Trophoblast cell (in vitro differentiated cells and primary cell): Measurements from ENCODE around the gene GLRX3.
"Not testable (repeated sequence)": the region's sequence is repeated elsewhere in the genome, so short reads cannot be mapped to it uniquely, and the experiment has no call there.

Source experiments
- DNase-seq, 2 donors: peaks; one replicate each; pipeline ENCODE4 v3.0.0-alpha.2; 2016
- H2AFZ ChIP-seq: 2 replicates; pipeline ENCODE4 v1.6.1; 2013; ENCODE audit warnings: low read length, moderate library complexity, mild to moderate bottlenecking; ENCODE audit not compliant: insufficient read depth, poor library complexity
- H2AK5ac ChIP-seq: 2 replicates; pipeline ENCODE4 v1.6.1; 2013; ENCODE audit warnings: mild to moderate bottlenecking, low read length
- H2BK120ac ChIP-seq: 2 replicates; pipeline ENCODE4 v1.6.1; 2013; ENCODE audit warnings: low read length, mild to moderate bottlenecking, moderate library complexity; ENCODE audit not compliant: insufficient read depth, poor library complexity
- H2BK12ac ChIP-seq: 2 replicates; pipeline ENCODE4 v1.6.1; 2013; ENCODE audit warnings: mild to moderate bottlenecking, low read length, moderate library complexity
- H2BK5ac ChIP-seq: 2 replicates; pipeline ENCODE4 v1.6.1; 2013; ENCODE audit warnings: low read length, low read depth, moderate library complexity, mild to moderate bottlenecking; ENCODE audit not compliant: poor library complexity
- H3K14ac ChIP-seq: 2 replicates; pipeline ENCODE4 v1.6.1; 2013; ENCODE audit warnings: mild to moderate bottlenecking, low read length
- H3K18ac ChIP-seq: 2 replicates; pipeline ENCODE4 v1.6.1; 2013; ENCODE audit warnings: mild to moderate bottlenecking, low read length
- H3K23ac ChIP-seq: 2 replicates; pipeline ENCODE4 v1.6.1; 2013; ENCODE audit warnings: low read length
- H3K27ac ChIP-seq: 2 replicates; pipeline ENCODE4 v1.5.1; 2013; ENCODE audit warnings: low read depth, mild to moderate bottlenecking, inconsistent platforms, low read length, moderate library complexity
- H3K27me3 ChIP-seq: 2 replicates; pipeline ENCODE4 v1.6.1; 2013; ENCODE audit warnings: inconsistent platforms, mild to moderate bottlenecking, low read length, moderate library complexity; ENCODE audit not compliant: insufficient read depth
- H3K36me3 ChIP-seq, 2 experiments: 1 replicate in 1 of 2; 2 replicates in 1 of 2; pipeline ENCODE4 v1.6.1; 2013; ENCODE audit warnings: low read length in 2 of 2, mild to moderate bottlenecking in 2 of 2, moderate library complexity in 1 of 2; ENCODE audit not compliant: insufficient read depth in 2 of 2, control insufficient read depth in 1 of 2
- H3K4ac ChIP-seq: 2 replicates; pipeline ENCODE4 v1.6.1; 2013; ENCODE audit warnings: low read depth, mild to moderate bottlenecking, low read length, moderate library complexity
- H3K4me1 ChIP-seq, 2 experiments: 1 replicate in 1 of 2; 2 replicates in 1 of 2; pipeline ENCODE4 v1.6.1; 2013; ENCODE audit warnings: low read length in 2 of 2, mild to moderate bottlenecking in 2 of 2, moderate library complexity in 1 of 2; ENCODE audit not compliant: insufficient read depth in 2 of 2, control insufficient read depth in 1 of 2
- H3K4me2 ChIP-seq: 2 replicates; pipeline ENCODE4 v1.6.1; 2013; ENCODE audit warnings: inconsistent platforms, mild to moderate bottlenecking, low read length, moderate library complexity
- H3K4me3 ChIP-seq: 2 replicates; pipeline ENCODE4 v1.5.1; 2013; ENCODE audit warnings: mild to moderate bottlenecking, low read depth, low read length, inconsistent platforms
- H3K79me1 ChIP-seq: one replicate; pipeline ENCODE4 v1.6.1; 2013; ENCODE audit warnings: low read length
- H3K79me2 ChIP-seq: 2 replicates; pipeline ENCODE4 v1.6.1; 2013; ENCODE audit warnings: low read length, mild to moderate bottlenecking; ENCODE audit not compliant: control insufficient read depth, insufficient read depth, poor library complexity
- H3K9ac ChIP-seq: 2 replicates; pipeline ENCODE4 v1.6.1; 2013; ENCODE audit warnings: mild to moderate bottlenecking, low read length
- H3K9me3 ChIP-seq: 2 replicates; pipeline ENCODE4 v1.6.1; 2013; ENCODE audit warnings: low read depth, mild to moderate bottlenecking, control low read depth, inconsistent platforms, low read length; ENCODE audit not compliant: insufficient read depth
- H4K12ac ChIP-seq: 2 replicates; pipeline ENCODE4 v1.6.1; 2013; ENCODE audit warnings: low read depth, mild to moderate bottlenecking, low read length, moderate library complexity
- H4K8ac ChIP-seq: 2 replicates; pipeline ENCODE4 v1.6.1; 2013; ENCODE audit warnings: low read depth, mild to moderate bottlenecking, low read length, moderate library complexity
- H4K91ac ChIP-seq: one replicate; pipeline ENCODE4 v1.6.1; 2013; ENCODE audit warnings: low read depth, mild to moderate bottlenecking, low read length, moderate library complexity
- WGBS: extraction: QIAGEN DNeasy Blood & Tissue Kit; methylation state at CpG from one replicate; pipeline ENCODE4 v1.1.7; 2013; ENCODE audit warnings: missing lambda C conversion rate; ENCODE audit not compliant: insufficient read length, insufficient coverage; ENCODE audit errors: extremely low coverage; 5-methylcytosine and 5-hydroxymethylcytosine counted together

Gene GLRX3

GRCh38 chr10:130117535-130117934 is 18.7 kb upstream of the GLRX3 start:
- H3K36me3 ChIP-seq, H3K18ac ChIP-seq, H3K23ac ChIP-seq, H2AK5ac ChIP-seq, H2AFZ ChIP-seq, H3K79me1 ChIP-seq, H3K27ac ChIP-seq, H3K4me1 ChIP-seq, H3K79me2 ChIP-seq, H3K27me3 ChIP-seq, H4K91ac ChIP-seq, H3K9me3 ChIP-seq, H3K4ac ChIP-seq, H2BK12ac ChIP-seq, H2BK5ac ChIP-seq, H4K8ac ChIP-seq, H4K12ac ChIP-seq, H3K4me3 ChIP-seq, H2BK120ac ChIP-seq, H3K9ac ChIP-seq, H3K14ac ChIP-seq, H3K4me2 ChIP-seq: not testable (repeated sequence)
- WGBS: no CpG with 5 or more reads among the region's 6 CpGs
- peak; percentile 40 to 46 for DNase-seq

DNA sequence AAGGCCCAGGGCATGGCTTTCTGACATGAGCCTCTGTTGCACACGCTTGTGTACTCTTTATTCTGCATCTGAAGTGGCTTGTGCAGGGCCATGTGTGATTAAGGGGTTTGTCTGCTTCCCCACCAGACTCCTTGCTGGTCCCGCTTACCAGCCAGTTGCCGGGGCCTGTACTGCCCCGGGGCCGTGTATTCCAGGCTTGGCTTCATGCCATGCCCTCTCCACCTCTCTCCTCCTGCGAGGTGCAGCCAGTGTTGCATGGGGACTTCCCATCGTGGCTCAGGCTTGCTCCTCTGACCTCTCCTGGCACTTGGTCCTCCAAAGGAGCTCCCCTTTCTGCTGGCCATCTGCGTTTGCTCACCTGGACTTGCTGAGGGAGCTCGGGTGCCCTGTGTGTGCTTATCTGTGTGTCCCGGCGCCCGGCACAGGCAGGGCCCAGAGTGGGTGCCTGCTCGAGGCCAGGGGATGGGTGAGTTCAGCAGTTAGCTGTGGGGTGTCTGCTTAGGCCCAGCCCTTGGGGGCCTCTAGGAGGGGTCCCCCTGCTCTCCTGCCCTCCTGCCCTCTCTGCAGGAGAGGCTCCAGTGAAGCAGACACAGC is 14.6 kb upstream of the GLRX3 start:
- WGBS: no CpG with 5 or more reads among the region's 13 CpGs
- Histone ChIP-seq H3K79me2 (no peaks in the 10 kb centered on the region), H3K4ac (no peak overlapping the region)

DNA sequence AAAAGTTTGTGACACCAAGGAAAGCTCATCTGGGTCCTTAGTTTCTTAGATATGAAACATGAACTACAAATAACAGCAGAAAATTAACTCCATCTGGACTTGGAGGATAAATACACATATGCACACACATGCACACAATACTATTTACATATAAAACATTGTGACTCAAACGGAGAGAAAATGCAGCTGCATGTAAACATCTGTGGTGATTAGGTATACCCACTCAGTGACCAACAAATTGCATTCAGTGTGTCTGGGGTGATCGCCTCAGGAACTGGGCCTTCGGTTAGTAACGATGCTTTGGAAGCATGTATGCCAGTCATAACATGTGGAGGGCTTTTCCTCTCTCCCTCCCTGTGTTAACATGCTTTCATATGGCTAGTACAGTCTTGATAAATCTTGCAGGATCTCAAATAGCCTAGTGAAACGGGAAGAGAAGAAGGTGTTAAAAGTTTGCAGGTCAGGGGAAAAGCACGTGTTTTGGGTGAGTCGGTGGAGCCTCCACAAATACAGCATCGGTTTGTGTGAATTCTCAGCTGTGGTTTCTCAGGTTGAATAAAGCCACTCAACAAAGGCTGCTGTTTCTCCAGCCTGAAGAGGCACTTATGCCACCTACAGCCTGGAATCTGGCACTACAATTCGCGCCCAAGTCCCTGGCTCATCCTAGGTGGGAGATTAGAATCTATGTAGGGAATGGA is 8.7 kb upstream of the GLRX3 start:
- Histone ChIP-seq H2BK5ac (no peak overlapping the region), H3K36me3 (no peaks in the 10 kb centered on the region), H3K23ac (no peak overlapping the region), H3K9ac (no peak overlapping the region), H3K9me3 (no peaks in the 10 kb centered on the region), H3K27me3 (no peaks in the 10 kb centered on the region), H3K79me2 (no peaks in the 10 kb centered on the region), H2BK120ac (no peak overlapping the region), H3K4ac (no peak overlapping the region), H3K79me1 (no peaks in the 10 kb centered on the region), H2AFZ (no peak overlapping the region), H4K8ac (no peak overlapping the region), H3K14ac (no peak overlapping the region), H3K4me2 (peak overlapping the region; percentile 13), H3K18ac (no peak overlapping the region), H3K4me1 (no peaks in the 10 kb centered on the region), H3K27ac (no peak overlapping the region), H2BK12ac (no peak overlapping the region), H3K4me3 (no peak overlapping the region), H2AK5ac (no peak overlapping the region), H4K91ac (no peak overlapping the region), H4K12ac (no peak overlapping the region)
- peak; percentile 62 to 79 for DNase-seq
- no CpG with 5 or more reads among the region's 10 CpGs for WGBS

More for the DNA sequence above, 14.6 kb upstream of the GLRX3 start:
- no peak overlapping the region for H3K18ac ChIP-seq
- no peak overlapping the region for H2AFZ ChIP-seq
- no peak overlapping the region for H3K23ac ChIP-seq
- H3K4me2 ChIP-seq: no peak overlapping the region
- no peak overlapping the region for H2BK12ac ChIP-seq
- H4K12ac ChIP-seq: no peak overlapping the region
- no peaks in the 10 kb centered on the region for H3K36me3 ChIP-seq
- no peak for DNase-seq
- no peaks in the 10 kb centered on the region for H3K27me3 ChIP-seq
- H2BK120ac ChIP-seq: no peak overlapping the region
- H4K91ac ChIP-seq: no peak overlapping the region
- peaks cover 2% of the 10 kb centered on the region for H3K9me3 ChIP-seq
- no peak overlapping the region for H4K8ac ChIP-seq
- H3K9ac ChIP-seq: no peak overlapping the region
- H3K27ac ChIP-seq: no peak overlapping the region
- H3K4me3 ChIP-seq: no peak overlapping the region
- no peak overlapping the region for H3K14ac ChIP-seq
- H3K4me1 ChIP-seq: no peaks in the 10 kb centered on the region
- H2BK5ac ChIP-seq: no peak overlapping the region
- no peaks in the 10 kb centered on the region for H3K79me1 ChIP-seq
- H2AK5ac ChIP-seq: no peak overlapping the region

DNA sequence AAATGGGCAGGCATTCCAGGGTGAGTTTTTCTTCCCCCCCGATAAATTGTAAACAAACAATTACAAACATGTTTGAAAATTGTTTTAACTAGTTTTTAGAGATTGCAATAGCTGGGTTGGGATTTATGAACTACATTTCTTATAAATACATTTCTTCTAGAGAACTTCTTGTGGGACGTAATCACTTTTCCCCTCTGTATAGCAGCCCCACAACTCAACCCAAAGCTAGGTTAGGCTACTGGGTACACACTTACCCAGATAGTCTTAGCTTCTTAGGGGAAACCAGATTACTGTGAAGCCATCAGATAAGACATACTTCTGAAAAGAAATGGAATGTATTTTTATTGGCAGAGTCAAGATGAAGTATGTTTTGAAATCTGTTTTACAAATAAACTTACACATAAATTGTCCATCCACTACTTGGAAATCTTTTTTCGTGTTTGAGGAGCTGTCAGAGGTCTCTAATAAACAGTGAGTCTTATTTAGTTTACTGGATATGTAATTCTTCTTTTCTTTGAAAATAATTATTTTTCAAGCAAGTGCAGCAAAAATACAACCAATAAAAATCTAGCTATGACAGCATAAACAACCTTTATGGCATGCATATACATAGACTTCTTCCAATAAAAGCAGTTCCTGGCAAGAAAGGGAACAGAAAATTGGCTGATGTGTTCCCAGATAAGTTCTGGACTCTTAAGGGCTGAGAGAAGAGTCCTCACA is 8.0 kb upstream of the GLRX3 start:
- Histone ChIP-seq H3K79me1 (no peaks in the 10 kb centered on the region), H4K91ac (no peak overlapping the region), H2AK5ac (no peak overlapping the region), H2BK120ac (no peak overlapping the region), H3K9ac (no peak overlapping the region), H3K79me2 (no peaks in the 10 kb centered on the region), H3K9me3 (no peaks in the 10 kb centered on the region), H3K27ac (no peak overlapping the region), H3K36me3 (no peaks in the 10 kb centered on the region), H2BK5ac (no peak overlapping the region), H4K8ac (no peak overlapping the region), H3K18ac (no peak overlapping the region), H3K4me3 (no peak overlapping the region), H3K14ac (no peak overlapping the region), H3K4me1 (no peaks in the 10 kb centered on the region), H2AFZ (no peak overlapping the region), H3K4me2 (no peak overlapping the region), H3K23ac (no peak overlapping the region), H3K27me3 (no peaks in the 10 kb centered on the region), H4K12ac (no peak overlapping the region), H3K4ac (no peak overlapping the region), H2BK12ac (no peak overlapping the region)
- no peak for DNase-seq
- whole genome bisulfite sequencing: no CpG with 5 or more reads among the region's 3 CpGs
